H9 (cell line): ENCODE results near the gene CACNA2D3. TPM values are rescaled to one million over a fixed set of nuclear protein-coding genes. Genes with fewer than 3 reads are reported as not detected.
A peak's percentile ranks its signal among the peaks of the same experiment; 100 is the strongest.

Source experiments
- DNase-seq: peaks from one replicate; pipeline ENCODE4 v3.0.0-alpha.2; 2017
- H2AFZ ChIP-seq: one replicate; pipeline ENCODE4 v1.6.1; 2013; ENCODE audit warnings: mild to moderate bottlenecking, low read length, control low read depth, moderate library complexity
- H2AK5ac ChIP-seq: 2 replicates; pipeline ENCODE4 v1.6.1; 2013; ENCODE audit warnings: low read length, control low read depth, mixed read lengths; ENCODE audit not compliant: insufficient read length
- H2BK120ac ChIP-seq: one replicate; pipeline ENCODE4 v1.6.1; 2013; ENCODE audit warnings: low read depth, mild to moderate bottlenecking, low read length, control low read depth, inconsistent platforms; ENCODE audit not compliant: poor library complexity, severe bottlenecking
- H2BK12ac ChIP-seq: 2 replicates; pipeline ENCODE4 v1.6.1; 2013; ENCODE audit warnings: low read length, control low read depth, mixed read lengths, low read depth; ENCODE audit not compliant: insufficient read length
- H2BK15ac ChIP-seq: 2 replicates; pipeline ENCODE4 v1.6.1; 2013; ENCODE audit warnings: low read depth, low read length, control low read depth
- H2BK20ac ChIP-seq: one replicate; pipeline ENCODE4 v1.6.1; 2013; ENCODE audit warnings: low read depth, mild to moderate bottlenecking, low read length, control low read depth, inconsistent platforms; ENCODE audit not compliant: poor library complexity, severe bottlenecking
- H2BK5ac ChIP-seq: 2 replicates; pipeline ENCODE4 v1.6.1; 2013; ENCODE audit warnings: low read length, control low read depth, mixed read lengths; ENCODE audit not compliant: insufficient read length
- H3K14ac ChIP-seq: 2 replicates; pipeline ENCODE4 v1.6.1; 2013; ENCODE audit warnings: low read length, control low read depth; ENCODE audit not compliant: insufficient read depth
- H3K18ac ChIP-seq: 2 replicates; pipeline ENCODE4 v1.6.1; 2013; ENCODE audit warnings: low read depth, mild to moderate bottlenecking, mixed read lengths, low read length, control low read depth; ENCODE audit not compliant: insufficient read length
- H3K23ac ChIP-seq: 2 replicates; pipeline ENCODE4 v1.6.1; 2013; ENCODE audit warnings: low read length, control low read depth, mixed read lengths, low read depth; ENCODE audit not compliant: insufficient read length
- H3K23me2 ChIP-seq: 2 replicates; pipeline ENCODE4 v1.6.1; 2013; ENCODE audit warnings: low read depth, mild to moderate bottlenecking, mixed read lengths, low read length, control low read depth; ENCODE audit not compliant: insufficient read length, poor library complexity, severe bottlenecking
- H3K27ac ChIP-seq: 2 replicates; pipeline ENCODE4 v1.5.1; 2013; ENCODE audit warnings: low read length, control low read depth, mixed read lengths, low read depth; ENCODE audit not compliant: insufficient read length
- H3K27me3 ChIP-seq: 2 replicates; pipeline ENCODE4 v1.6.1; 2013; ENCODE audit warnings: low read length, control low read depth, inconsistent platforms; ENCODE audit not compliant: insufficient read depth
- H3K4ac ChIP-seq: 2 replicates; pipeline ENCODE4 v1.6.1; 2013; ENCODE audit warnings: low read depth, mild to moderate bottlenecking, control low read depth, inconsistent platforms, low read length, moderate library complexity
- H3K4me1 ChIP-seq: 2 replicates; pipeline ENCODE4 v1.6.1; 2013; ENCODE audit warnings: low read length, control low read depth, inconsistent platforms; ENCODE audit not compliant: insufficient read depth
- H3K4me2 ChIP-seq: 2 replicates; pipeline ENCODE4 v1.6.1; 2013; ENCODE audit warnings: low read length, control low read depth, mixed read lengths; ENCODE audit not compliant: insufficient read length, insufficient read depth
- H3K56ac ChIP-seq: 2 replicates; pipeline ENCODE4 v1.6.1; 2013; ENCODE audit warnings: low read depth, mild to moderate bottlenecking, mixed read lengths, low read length, control low read depth; ENCODE audit not compliant: insufficient read length
- H3K79me1 ChIP-seq: 2 replicates; pipeline ENCODE4 v1.6.1; 2013; ENCODE audit warnings: low read depth, mild to moderate bottlenecking, moderate library complexity, low read length, control low read depth, inconsistent platforms; ENCODE audit not compliant: insufficient read depth, poor library complexity, severe bottlenecking
- H3K79me2 ChIP-seq: 2 replicates; pipeline ENCODE4 v1.6.1; 2013; ENCODE audit warnings: low read length, control low read depth, inconsistent platforms; ENCODE audit not compliant: insufficient read depth
- H3K9ac ChIP-seq: 2 replicates; pipeline ENCODE4 v1.6.1; 2013; ENCODE audit warnings: low read length, control low read depth, mixed read lengths; ENCODE audit not compliant: insufficient read length; ENCODE audit errors: extremely low read depth
- H3K9me3 ChIP-seq: one replicate; pipeline ENCODE4 v1.6.1; 2013; ENCODE audit warnings: low read depth, low read length, inconsistent platforms; ENCODE audit not compliant: control insufficient read depth
- H3T11ph ChIP-seq: one replicate; pipeline ENCODE4 v1.6.1; 2013; ENCODE audit warnings: mild to moderate bottlenecking, low read length, control low read depth, inconsistent platforms
- H4K20me1 ChIP-seq: one replicate; pipeline ENCODE4 v1.6.1; 2013; ENCODE audit not compliant: control insufficient read depth, insufficient read length, insufficient read depth
- H4K5ac ChIP-seq: 2 replicates; pipeline ENCODE4 v1.6.1; 2013; ENCODE audit warnings: low read depth, mild to moderate bottlenecking, mixed read lengths, low read length, control low read depth; ENCODE audit not compliant: insufficient read length
- H4K8ac ChIP-seq: replicated peaks from 2 replicates; pipeline ENCODE4 v1.6.1; 2013; ENCODE audit warnings: low read length, control low read depth, mixed read lengths, low read depth; ENCODE audit not compliant: insufficient read length
- H4K91ac ChIP-seq: 2 replicates; pipeline ENCODE4 v1.6.1; 2013; ENCODE audit warnings: low read depth, mild to moderate bottlenecking, moderate library complexity, mixed read lengths, low read length, control low read depth; ENCODE audit not compliant: insufficient read length
- H3K27ac Mint-ChIP-seq, 3 experiments: 2 replicates in 2 of 3; 3 replicates in 1 of 3; pipeline ENCODE4 v1.8.0; 2020 to 2021; ENCODE audit warnings: mixed read lengths in 3 of 3, mild to moderate bottlenecking in 1 of 3, moderate library complexity in 1 of 3
- H3K27me3 Mint-ChIP-seq: 2 replicates; pipeline ENCODE4 v1.8.0; 2021; ENCODE audit warnings: low read depth, mild to moderate bottlenecking, moderate library complexity, mixed read lengths
- H3K36me3 Mint-ChIP-seq, 3 experiments: 2 replicates in 2 of 3; 3 replicates in 1 of 3; pipeline ENCODE4 v1.8.0; 2020 to 2021; ENCODE audit warnings: low read depth in 3 of 3, mixed read lengths in 3 of 3; ENCODE audit not compliant: insufficient read depth in 1 of 3
- H3K4me1 Mint-ChIP-seq, 2 experiments: 2 replicates each; pipeline ENCODE4 v1.8.0; 2020; ENCODE audit warnings: mixed read lengths in 2 of 2
- H3K4me3 Mint-ChIP-seq, 2 experiments: 2 replicates in 1 of 2; 3 replicates in 1 of 2; pipeline ENCODE4 v1.8.0; 2020 to 2021; ENCODE audit warnings: mild to moderate bottlenecking in 2 of 2, mixed read lengths in 2 of 2, moderate library complexity in 1 of 2
- H3K9me3 Mint-ChIP-seq, 2 experiments: 2 replicates in 1 of 2; 3 replicates in 1 of 2; pipeline ENCODE4 v1.8.0; 2020; ENCODE audit warnings: mild to moderate bottlenecking in 2 of 2, mixed read lengths in 2 of 2, moderate library complexity in 1 of 2
- WGBS: extraction: QIAGEN DNeasy Blood & Tissue Kit; methylation state at CpG from one replicate; pipeline ENCODE4 v1.1.7; 2013; ENCODE audit warnings: missing lambda C conversion rate, low lambda C conversion rate, mixed read lengths; ENCODE audit not compliant: insufficient read length; ENCODE audit errors: extremely low coverage; 5-methylcytosine and 5-hydroxymethylcytosine counted together
- total RNA-seq: library from RNA; stranded (reverse); gene quantifications from 2 replicates; pipeline ENCODE4 v1.2.1, GENCODE V29; 2021
- TF ChIP-seq, protein P1 (sequence below): fragments of 200-600 bp; sonication (generic); conservative IDR thresholded peaks from 3 replicates; pipeline ENCODE4 v1.8.0; 2021; ENCODE audit warnings: antibody characterized with exemption, mild to moderate bottlenecking

CACNA2D3 gene
- total RNA-seq, 1 experiment from 2014 or later, result 3.2 TPM

- Histone ChIP-seq H3K9ac (no peak overlapping the region), H4K8ac (no peak overlapping the region), H2AK5ac (no peak overlapping the region), H3K23ac (no peak overlapping the region), H3K9me3 (no peaks in the 10 kb centered on the region), H2BK120ac (no peak overlapping the region), H3K14ac (no peak overlapping the region), H2BK12ac (no peak overlapping the region), H3K4me1 (no peaks in the 10 kb centered on the region), H2BK5ac (no peak overlapping the region), H2AFZ (no peak overlapping the region), H3K4ac (no peak overlapping the region), H3K79me1 (no peaks in the 10 kb centered on the region), H4K91ac (no peak overlapping the region), H2BK20ac (no peak overlapping the region), H4K20me1 (no peaks in the 10 kb centered on the region), H3K27ac (no peak overlapping the region), H3K23me2 (no peaks in the 10 kb centered on the region), H3K79me2 (no peaks in the 10 kb centered on the region), H3K4me2 (no peak overlapping the region), H3T11ph (no peak overlapping the region), H4K5ac (no peak overlapping the region), H3K18ac (no peak overlapping the region), H2BK15ac (no peak overlapping the region), H3K27me3 (no peaks in the 10 kb centered on the region), H3K56ac (no peak overlapping the region)
- WGBS, result no CpG with 5 or more reads among the region's 14 CpGs
- Mint-ChIP-seq H3K36me3 (no peaks in the 10 kb centered on the region), H3K27ac (peak overlapping the region in 1 of 3 experiments; percentile 32; a peak in 1 of 7 replicates), H3K27me3 (peaks cover 4% of the 10 kb centered on the region; the same call in 1 of the 2 replicates), H3K4me3 (no peak overlapping the region), H3K9me3 (no peaks in the 10 kb centered on the region), H3K4me1 (peaks cover 4 to 9% of the 10 kb centered on the region in 2 experiments; a peak in 3 of 4 replicates)
- TF ChIP-seq, protein P1, sequence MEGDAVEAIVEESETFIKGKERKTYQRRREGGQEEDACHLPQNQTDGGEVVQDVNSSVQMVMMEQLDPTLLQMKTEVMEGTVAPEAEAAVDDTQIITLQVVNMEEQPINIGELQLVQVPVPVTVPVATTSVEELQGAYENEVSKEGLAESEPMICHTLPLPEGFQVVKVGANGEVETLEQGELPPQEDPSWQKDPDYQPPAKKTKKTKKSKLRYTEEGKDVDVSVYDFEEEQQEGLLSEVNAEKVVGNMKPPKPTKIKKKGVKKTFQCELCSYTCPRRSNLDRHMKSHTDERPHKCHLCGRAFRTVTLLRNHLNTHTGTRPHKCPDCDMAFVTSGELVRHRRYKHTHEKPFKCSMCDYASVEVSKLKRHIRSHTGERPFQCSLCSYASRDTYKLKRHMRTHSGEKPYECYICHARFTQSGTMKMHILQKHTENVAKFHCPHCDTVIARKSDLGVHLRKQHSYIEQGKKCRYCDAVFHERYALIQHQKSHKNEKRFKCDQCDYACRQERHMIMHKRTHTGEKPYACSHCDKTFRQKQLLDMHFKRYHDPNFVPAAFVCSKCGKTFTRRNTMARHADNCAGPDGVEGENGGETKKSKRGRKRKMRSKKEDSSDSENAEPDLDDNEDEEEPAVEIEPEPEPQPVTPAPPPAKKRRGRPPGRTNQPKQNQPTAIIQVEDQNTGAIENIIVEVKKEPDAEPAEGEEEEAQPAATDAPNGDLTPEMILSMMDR, result peak; percentile 87
- DNase-seq, result peak; percentile 77
These were observed 24.3 kb downstream of the CACNA2D3 start for GRCh38 chr3:54146506-54147239.
